NCI-H774 (cell line): ENCODE results near the gene UCP2.

Source experiments
- DNase-seq: peaks from one replicate; lab custom pipeline; 2025; lab: John Stamatoyannopoulos, UW

Gene UCP2

DNA sequence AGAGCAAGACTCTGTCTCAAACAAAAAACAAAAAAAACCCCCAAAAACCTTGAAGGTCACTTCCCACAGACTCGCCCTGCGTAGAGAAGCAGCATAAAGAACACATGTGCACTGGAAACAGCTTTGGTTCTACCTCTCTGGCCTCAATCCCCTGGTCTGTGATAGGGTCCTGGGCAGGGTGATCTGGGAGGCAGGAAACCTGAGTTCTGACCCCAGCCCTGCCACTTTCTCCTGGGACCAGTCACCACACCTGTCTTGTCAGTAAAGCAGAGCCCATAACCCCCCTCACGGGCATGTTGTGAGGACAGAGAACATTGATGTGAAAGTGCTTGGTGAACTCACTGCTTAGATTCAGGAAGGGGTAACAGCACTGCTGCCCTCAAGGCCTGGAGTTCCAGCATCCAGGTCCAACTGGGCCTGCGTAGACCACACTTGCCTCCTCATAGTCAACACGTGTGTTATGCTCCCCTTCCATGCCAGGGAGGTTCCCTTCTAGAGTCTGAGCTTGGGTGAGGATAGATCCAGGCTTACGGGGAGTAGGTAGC is 11.4 kb downstream of the UCP2 start:
- no peak for DNase-seq

DNA sequence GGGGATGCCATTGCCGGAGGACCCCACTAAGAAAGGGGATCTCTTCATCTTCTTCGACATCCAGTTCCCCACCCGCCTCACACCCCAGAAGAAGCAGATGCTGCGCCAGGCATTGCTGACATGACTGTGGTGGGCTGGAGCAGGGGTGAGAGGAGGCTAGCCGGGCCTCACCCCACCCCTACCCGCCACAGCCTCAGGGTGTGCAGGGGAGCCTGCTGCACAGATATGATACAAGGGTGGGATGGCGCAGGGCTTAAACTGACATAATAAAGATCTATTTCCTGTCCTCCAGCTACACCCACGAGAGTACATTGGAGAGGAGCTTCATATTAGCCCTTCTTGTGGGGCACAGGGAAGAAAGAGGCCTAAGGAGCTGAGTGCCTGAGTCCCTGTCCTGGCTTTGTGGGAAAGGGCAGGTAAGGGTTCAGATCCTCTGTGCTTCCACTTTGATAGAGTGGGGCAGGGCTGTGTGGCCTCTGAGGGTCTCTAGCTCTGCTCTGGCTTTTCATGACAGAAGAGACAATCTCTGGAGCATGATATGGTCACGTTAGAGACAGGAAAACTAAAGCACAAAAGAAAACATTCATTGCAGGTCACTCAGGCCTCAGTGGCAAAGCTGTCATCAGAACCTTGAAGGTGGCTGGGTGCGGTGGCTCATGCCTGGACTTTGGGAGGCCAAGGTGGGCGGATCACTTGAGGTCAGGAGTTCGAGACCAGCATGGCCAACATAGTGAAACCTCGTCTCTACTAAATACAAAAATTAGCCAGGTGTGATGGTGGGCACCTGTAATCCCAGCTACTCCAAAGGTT is 12.4 kb downstream of the UCP2 start:
- DNase-seq, result no peak

DNA sequence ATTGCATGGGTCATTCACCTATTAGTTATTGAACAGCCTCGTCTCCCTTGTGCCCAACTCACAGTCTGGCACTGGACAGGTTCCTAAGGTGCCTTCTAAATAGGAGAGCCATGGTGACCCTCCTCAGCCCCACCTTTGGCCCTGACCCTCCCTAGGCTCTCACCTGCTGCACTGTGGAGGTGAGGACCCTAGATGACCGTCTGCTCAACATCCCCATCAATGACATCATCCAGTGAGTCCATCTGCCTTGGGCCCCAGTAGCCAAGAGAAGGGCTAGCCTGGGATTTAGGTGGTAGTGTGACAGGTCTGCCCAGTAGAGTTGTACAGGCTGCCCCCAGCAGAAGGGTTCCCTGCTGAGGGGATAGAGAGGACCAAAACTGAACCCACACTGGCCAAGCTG is 13.6 kb downstream of the UCP2 start:
- DNase-seq, result no peak

DNA sequence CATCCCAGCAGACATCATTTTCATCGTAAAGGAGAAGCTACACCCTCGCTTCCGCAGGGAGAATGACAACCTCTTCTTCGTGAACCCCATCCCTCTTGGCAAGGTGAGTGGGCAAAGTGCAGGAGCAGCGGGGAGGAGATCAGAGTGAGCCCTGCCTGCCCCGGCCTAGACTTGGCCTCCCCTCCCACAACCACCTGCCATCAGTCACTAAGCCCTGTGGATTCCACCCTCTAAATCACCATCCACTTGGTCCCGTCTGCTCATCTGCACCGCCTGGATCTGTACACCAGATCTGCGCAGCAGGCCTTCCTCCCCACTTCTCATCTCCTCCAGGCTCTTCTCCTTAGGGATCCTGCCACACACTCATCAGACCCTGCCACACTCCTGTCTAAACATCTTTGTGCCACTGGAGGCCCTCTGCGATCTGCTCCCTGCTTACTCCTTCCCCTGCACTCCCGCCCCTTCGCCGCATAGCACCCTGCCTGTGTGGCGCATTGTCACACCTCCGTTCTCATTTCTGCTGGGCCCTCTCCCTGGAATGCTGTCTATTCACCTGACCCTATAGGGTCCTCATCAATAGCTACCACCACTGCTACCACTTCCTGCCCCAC is 14.2 kb downstream of the UCP2 start:
- no peak for DNase-seq

DNA sequence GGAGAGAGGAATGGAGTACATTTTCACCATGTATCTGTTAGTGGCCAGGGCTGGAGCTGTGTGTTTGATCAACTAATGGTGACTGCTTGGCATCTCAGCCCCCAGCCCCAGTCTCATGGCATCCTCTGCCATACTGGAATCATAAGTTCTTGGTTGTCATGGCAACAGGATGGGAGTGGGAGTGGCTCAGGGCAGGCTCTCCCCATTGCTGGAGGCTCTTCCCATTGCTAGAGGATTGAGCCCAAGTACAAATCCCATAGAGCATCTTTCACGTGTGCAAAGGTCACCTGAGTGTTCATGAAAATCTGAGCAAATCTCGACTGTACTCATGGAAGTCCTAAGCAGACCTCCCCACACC is 16.9 kb downstream of the UCP2 start:
- no peak for DNase-seq

DNA sequence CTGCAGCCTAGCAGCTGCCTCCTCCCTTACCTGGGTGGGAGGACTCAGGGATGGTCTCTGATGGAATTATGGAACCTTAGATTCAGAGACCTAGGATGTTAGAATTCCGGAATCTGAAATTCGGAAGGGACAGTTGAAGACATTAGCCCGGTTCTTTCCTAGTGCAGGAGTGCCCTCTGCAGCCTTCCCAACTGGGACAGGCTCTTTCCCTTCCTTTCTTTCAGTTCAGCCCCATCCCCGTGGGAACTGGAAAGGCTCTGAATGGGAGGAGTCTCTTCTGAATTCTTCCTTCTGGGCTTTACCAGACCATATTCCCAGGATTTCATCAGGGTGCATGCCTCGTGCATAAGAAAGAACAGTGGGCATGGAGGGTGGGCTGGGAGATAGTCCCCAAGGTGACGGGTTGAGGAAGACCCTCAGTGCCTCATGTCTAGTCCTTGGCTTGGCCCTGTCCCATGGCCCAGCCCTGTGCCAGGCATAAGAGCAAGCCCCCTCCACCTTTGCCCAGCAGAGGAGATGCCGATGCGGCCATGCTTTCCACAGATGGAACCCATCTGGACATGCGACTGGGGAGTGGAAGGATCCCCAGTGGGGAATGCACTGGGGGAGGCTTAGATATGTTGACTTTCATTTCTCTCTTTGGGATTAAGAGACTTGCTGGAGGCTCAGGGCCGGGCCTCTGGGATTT is 17.4 kb downstream of the UCP2 start:
- DNase-seq, result no peak

DNA sequence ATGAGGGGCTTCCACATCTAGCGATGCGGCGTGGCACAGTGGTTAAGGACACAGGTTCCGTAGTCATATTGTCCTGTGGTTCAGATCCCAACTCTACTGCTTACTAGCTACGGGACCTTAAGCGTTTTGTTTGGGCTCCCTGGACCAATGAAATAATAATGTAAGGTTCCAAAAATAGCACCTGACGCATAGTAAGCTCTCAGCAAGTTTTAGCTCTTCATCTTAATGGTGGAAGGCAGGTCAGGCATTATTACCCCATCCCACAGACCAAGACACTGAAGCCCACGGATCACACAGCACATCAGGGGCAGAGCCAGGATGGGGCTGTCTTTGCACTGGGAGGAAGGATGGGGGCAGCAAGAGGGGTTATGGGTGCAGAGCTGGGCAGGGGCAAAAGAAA is 18.8 kb downstream of the UCP2 start:
- DNase-seq, result no peak

DNA sequence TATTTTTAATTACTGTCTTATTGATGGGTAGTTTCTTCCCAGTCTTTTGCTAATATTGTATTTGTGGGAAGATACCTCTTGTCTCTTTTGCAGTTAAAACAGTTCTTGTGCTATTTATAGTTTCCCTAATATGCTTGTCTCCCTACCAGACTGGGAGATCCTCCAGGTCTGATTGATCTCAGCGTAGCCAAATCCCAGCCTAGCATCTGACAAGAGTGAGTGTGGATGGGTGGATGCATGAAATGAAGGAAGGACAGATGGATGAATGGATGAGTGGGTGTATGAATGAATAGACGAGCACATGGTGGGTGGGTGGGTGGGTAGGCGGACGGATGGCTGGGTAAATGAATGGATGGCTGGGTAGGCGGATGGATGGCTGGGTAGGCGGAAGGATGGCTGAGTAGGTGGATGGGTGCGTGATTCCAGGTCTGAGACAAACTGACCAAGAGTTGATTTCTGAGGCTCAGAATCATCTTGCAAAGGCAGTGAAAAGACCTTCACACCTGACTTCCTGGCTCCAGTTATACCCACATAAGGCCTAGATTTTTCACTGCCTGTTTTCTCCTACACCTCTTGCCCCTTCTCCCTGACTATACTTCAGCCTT is 20.4 kb downstream of the UCP2 start:
- DNase-seq, result no peak

DNA sequence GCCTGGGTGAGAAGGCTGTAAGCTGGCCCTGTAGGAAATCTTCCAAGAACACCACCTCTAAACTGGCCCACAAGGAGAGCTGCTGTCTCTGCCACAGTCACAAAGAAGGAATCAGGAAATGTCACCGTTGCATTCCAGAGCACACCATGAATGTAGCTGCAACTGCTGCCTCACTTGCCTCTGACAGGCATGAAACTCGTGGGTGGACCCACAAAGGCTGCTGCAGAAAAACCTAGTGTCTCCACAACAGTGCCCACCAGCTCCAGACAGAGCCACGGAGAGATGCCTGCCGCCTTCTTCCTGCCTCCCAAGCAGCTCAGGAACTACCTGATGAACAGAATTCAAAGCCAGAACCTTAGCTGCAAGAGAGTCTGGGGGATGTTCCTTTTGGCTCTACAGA is 21.3 kb downstream of the UCP2 start:
- DNase-seq, result no peak

DNA sequence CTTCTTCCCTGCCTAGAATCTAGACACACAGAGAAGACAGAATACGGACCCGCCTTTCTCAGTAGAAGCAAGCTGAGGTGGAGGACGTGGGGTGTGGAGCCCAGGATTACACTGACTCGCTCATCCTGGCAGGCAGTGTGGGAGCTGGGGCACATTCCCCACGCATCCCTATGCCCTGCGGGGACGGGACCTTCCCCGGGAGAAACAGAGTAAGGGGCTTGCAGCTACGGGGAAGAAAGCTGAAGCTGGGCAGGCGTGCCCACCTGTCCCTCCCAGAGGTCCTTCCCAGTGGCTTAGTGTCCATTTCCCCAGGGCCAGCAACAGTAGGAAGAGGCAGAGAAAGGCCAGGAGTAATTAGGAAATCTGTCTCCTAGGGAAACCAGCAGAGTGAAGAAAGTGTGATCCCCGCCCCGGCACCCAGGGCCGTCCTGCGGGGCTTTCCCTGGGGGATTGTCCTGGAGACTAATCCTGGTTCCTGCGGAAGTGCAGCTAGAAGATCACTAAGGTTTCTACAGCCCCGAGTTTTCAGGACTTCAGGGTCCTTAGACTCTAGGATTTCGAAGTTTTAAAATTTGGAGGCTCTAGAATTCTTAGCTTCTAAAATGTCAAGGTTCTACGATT is 24.0 kb downstream of the UCP2 start:
- no peak for DNase-seq

DNA sequence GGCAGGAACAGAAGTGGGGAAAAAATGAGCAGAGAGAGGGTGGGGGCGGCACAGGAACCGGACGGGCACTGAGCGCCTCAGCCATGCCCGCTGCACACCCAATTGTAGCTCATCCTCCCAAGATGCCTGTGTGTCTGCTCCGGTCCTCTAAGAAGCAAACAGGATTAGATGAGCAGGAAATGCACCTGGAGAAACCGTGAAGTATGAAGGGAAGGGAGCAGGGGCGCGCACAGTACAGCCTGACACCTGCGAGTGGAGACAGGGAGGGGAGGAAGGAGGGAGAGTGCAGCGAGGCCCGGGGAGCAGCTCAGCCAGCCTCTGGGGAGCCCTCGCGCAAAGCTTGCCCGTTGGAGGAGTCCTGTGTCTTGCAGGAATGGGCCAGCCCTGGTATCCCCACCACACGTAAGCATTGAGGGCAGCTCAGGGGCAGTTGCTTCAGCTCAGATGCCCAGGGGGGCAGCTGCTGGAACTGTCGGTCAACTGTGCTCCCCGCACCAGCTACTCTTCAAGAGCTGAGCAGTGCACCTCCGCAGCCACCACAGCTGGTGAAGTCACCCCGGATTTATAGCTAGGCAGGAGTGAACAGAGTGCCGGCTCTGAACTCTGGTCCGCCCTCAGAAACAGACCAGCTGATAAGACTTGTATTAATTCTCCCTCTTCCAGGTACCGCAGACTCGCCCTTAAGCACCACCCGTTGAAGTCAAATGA is 24.8 kb downstream of the UCP2 start:
- no peak for DNase-seq

DNA sequence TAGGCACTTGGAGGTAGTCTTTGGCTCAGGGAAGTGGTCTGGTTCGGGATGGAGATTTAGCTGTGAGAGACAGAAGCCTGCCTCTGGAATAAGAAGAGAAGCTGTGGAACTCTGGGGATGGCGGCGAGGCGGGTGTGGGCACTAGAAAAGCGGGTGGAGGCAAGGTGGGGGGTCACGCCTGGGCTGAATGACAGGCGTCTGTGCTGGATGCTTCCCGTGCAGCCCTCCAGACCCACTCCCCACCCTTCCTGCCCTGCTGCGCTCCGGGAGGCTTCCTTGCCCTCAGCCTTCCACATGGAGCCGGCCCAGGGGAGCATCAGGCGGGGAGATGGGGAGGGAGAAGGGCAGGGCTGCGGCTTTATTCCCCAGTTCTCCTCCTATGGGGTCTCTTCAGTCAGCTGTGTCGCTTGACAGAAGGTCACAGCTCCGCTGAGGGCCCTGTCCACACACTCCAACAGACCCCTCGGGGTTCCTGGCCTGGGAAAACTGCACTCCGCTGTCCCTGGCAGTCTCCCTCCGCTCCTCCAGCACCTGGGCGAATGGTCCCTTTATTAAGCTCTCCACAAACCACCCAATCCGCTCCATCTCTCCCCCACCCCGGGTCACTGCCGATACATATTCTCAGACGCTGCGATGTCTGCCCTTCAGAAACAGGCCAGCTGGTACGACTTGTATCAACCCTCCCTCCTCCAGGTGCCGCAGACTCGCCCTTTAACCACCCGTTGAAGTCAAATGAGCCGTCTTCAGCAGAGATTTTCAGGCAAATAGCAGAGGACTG is 25.6 kb downstream of the UCP2 start:
- DNase-seq, result no peak

DNA sequence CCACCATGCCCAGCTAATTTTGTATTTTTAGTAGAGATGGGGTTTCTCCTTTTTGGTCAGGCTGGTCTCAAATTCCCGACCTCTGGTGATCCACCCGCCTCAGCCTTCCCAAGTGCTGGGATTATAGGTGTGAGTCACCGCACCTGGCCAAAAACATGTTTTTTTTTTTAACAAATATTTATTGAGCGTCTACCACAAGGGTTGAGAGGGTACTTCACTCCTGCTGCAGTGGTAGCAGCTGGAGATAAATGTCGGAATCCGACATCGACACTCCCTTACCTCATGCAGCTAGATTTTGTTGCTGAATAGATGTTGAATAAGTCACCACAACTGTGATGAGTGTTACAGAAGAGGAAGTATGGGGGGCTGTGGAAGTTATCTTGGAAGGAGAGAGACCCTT is 30.8 kb downstream of the UCP2 start:
- DNase-seq, result peak; percentile 74

DNA sequence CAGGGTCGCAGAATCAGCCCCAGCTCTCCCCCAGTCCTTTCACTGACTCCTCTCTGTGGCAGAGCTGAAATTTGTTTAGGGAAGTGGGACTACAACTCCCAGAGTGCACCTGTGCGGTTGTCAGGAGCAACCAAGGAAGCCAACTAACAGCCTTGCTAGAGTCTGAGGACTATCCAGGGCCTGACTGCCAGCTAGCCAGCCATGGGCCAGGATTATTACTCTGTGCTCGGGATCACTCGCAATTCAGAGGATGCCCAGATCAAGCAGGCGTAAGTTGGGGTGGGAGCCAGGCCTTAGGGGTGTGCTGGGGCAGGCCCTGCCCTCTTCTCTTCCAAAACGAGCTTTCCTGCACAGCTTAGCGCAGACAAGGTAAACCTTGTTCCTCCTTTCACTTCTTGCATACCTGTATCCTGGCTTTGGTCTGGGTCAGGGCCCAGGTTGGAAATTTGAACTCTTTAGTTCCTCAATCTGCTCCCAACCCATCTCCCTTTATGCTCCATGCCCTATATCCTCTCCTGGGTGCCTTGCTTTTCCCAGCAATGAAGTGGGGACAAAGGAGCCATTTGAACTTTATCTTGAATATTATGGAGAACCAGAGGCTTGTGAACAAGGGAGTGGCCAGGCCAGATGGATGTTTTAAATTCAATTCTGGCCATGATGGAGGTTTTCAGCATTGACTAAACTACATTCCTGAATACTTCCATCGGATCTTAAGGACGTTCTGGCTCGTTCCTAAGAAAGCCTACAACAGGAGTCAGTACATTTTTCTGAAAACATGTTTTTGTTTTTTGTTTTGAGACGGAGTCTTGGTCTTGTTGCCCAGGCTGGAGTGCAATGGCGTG is 31.6 kb downstream of the UCP2 start, which contains the start of gene DNAJB13:
Gene DNAJB13, plus strand, starts transcription at position 158 of the 842 bp plus-strand sequence. Its CDS starts 44 bp downstream, at position 202.
- DNase-seq, result peak; percentile 75

DNA sequence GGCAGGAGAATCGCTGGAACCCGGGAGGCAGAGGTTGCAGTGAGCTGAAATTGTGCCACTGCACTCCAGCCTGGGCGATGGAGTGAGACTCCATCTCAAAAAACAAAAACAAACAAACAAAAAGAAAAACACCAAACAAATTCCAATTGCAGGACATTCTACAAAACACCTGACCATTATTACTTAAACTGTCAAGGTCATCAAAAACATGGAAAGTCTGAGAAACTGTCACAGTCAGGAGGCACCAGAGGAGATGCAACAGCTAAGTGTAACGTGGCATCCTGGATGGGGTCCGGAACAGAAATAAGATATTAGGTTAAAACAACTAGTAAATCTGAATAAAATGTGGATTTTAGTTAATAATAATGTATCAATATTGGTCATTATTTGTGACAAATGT is 32.7 kb downstream of the UCP2 start:
- DNase-seq, result no peak

DNA sequence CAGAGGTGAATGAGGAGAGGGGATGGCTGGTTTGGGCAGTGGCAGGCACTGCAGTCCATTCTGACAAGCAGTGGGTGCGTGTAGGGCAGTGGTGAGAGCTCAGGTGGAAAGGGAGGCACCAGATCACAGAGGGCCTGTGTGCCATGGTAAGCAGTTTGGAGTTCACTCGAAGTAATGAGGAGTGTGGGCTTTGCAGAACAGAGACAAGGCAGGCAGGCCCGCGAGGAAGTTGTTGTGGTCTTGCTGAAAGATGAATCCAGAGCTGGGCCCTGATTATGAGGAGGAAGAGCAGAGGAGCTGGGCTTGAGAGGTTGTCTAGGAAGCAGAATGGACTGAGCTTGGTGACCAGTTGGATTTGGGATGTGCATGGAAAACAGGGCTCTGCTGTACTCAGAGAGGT is 33.4 kb downstream of the UCP2 start:
- no peak for DNase-seq

DNA sequence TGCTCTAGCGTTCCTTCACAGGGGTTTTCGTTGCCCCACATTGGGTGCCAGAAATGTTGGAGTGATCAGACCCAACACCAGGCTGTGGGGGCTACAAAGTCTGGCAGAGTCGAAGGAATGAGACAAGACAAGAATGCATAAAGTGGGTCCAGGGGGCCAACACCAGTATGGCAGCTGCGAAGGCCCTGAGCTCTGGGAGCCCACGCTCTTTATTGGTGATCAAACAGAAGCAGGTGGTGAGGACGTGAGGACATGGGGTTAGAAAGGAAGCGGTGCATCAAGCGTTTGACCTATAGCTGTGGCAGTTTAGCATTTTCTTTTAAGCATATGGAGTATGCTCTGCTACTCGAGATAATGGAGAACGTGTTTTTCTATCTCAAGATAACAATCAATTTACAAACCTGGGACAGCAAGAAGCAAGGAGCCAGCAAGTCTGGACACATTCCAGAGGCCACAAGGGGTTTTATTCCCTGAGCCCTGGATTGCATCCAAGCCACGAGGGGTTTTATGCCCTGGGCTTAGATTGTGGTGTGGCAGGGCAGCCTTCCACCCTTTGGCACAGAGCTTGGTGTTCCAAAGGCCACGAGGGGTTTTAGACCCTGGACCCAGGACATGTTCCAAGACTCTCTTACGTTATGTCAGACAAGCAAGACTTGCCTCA is 35.7 kb downstream of the UCP2 start:
- DNase-seq, result no peak

DNA sequence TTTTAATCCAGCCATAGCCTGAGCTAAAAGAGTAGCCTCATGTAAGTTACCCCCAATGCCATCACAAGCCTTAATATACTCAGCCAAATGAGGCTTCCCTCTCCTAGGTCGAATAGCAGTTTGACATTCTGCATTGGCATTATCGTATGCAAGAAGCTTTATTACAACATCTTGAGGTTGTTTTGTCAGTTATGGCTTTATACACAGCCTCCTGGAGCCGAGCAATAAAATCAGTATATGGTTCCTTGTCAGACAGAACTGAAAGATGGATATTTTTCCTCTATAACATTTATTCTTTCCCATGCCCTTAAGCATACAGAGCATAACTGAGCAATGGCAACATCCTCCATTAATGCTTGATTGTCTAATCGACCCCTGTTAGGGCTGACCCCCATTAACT is 37.2 kb downstream of the UCP2 start:
- DNase-seq, result no peak

DNA sequence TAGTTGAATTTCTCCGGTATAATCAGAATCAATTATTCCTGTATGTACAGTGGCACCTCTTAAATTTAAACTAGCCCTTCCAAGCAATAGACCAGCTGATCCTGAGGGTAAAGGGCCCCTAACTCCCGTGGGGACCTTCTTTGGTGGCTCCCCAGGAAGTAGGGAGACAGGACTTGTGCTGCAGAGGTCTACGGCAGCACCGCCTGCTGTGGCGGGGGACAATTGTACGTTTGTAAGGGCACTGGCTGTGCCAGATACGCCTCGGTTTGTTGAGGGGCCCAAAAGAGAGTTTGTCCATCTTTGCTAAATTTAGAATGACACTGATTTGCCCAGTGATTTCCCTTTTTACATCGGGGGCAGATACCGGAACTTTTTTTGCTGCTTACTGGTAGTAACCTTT is 37.7 kb downstream of the UCP2 start:
- DNase-seq, result no peak
